KMS-11 (cell line): ENCODE data around the gene REPIN1.

Experiments used
- H2AFZ ChIP-seq: fragments of 200-600 bp; sonication (generic); 2 replicates; pipeline ENCODE4 v1.6.1; 2016; ENCODE audit warnings: antibody characterized with exemption, mixed run types, low read depth
- H3K27ac ChIP-seq: fragments of 200-600 bp; sonication (generic); 2 replicates; pipeline ENCODE4 v1.6.1; 2016; ENCODE audit warnings: mild to moderate bottlenecking, mixed run types
- H3K27me3 ChIP-seq: fragments of 200-600 bp; sonication (generic); 2 replicates; pipeline ENCODE4 v1.6.1; 2017; ENCODE audit warnings: mild to moderate bottlenecking, low read depth, mixed run types, moderate library complexity; ENCODE audit not compliant: insufficient read depth
- H3K36me3 ChIP-seq: fragments of 200-600 bp; sonication (generic); 2 replicates; pipeline ENCODE4 v1.6.1; 2017; ENCODE audit warnings: mild to moderate bottlenecking, mixed run types; ENCODE audit not compliant: insufficient read depth
- H3K4me1 ChIP-seq: fragments of 200-600 bp; sonication (generic); 2 replicates; pipeline ENCODE4 v1.6.1; 2016; ENCODE audit warnings: mild to moderate bottlenecking, low read depth, mixed run types; ENCODE audit not compliant: poor library complexity, severe bottlenecking
- H3K4me2 ChIP-seq: fragments of 200-600 bp; sonication (generic); 2 replicates; pipeline ENCODE4 v1.7.0; 2016; ENCODE audit warnings: mild to moderate bottlenecking, mixed run types
- H3K4me3 ChIP-seq: fragments of 200-600 bp; sonication (generic); IDR thresholded peaks from 2 replicates; pipeline ENCODE4 v1.6.1; 2017; ENCODE audit warnings: low read depth, low read length, mixed read lengths; ENCODE audit not compliant: insufficient read depth
- H3K79me2 ChIP-seq: fragments of 200-600 bp; sonication (generic); 2 replicates; pipeline ENCODE4 v1.6.1; 2016; ENCODE audit warnings: low read depth, mixed run types; ENCODE audit not compliant: insufficient read depth
- H3K9ac ChIP-seq: fragments of 200-600 bp; sonication (generic); 2 replicates; pipeline ENCODE4 v1.6.1; 2016; ENCODE audit warnings: mild to moderate bottlenecking, mixed run types
- H4K20me1 ChIP-seq: fragments of 200-600 bp; sonication (generic); 2 replicates; pipeline ENCODE4 v1.6.1; 2016; ENCODE audit warnings: mild to moderate bottlenecking, mixed run types; ENCODE audit not compliant: insufficient read depth
- TF ChIP-seq, protein P1 (sequence below): fragments of 200-600 bp; sonication (generic); conservative IDR thresholded peaks from 2 replicates; pipeline ENCODE4 v1.6.1; 2017; ENCODE audit warnings: low read depth, mild to moderate bottlenecking, antibody characterized with exemption, low read length, moderate library complexity, mixed read lengths

Gene REPIN1

DNA sequence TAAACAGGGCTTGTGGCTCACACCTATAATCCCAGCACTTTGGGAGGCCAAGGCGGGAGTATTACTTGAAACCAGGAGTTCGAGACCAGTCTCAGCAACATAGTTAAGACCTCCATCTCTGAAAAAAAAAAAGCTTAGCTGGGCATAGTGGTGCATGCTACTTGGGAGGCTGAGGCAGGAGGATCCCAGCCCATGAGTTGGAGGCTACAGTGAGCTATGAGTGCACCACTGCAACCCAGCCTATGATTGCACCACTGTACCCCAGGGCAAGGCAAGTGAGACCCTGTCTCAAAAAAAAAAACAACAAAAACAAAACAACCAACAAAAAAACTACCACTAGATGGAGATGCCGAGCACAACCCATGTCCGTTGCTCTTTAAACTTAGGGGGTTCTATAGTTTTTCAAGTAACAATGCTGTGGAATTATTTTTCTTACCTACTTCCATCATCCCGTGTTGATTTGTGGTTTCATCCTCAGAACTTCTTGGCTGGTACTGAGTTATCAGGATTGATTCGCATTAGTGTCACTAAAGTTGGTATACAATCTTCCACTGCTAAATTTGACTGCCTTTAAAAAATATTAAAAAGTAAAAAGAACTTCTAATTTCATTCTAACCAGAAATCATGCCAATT is 12.2 kb upstream of the REPIN1 start:
- TF ChIP-seq, protein P1, sequence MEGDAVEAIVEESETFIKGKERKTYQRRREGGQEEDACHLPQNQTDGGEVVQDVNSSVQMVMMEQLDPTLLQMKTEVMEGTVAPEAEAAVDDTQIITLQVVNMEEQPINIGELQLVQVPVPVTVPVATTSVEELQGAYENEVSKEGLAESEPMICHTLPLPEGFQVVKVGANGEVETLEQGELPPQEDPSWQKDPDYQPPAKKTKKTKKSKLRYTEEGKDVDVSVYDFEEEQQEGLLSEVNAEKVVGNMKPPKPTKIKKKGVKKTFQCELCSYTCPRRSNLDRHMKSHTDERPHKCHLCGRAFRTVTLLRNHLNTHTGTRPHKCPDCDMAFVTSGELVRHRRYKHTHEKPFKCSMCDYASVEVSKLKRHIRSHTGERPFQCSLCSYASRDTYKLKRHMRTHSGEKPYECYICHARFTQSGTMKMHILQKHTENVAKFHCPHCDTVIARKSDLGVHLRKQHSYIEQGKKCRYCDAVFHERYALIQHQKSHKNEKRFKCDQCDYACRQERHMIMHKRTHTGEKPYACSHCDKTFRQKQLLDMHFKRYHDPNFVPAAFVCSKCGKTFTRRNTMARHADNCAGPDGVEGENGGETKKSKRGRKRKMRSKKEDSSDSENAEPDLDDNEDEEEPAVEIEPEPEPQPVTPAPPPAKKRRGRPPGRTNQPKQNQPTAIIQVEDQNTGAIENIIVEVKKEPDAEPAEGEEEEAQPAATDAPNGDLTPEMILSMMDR: peak; percentile 93
- H2AFZ ChIP-seq: peak overlapping the region; percentile 8; the same call in 1 of the 2 replicates
- H3K4me2 ChIP-seq: peak overlapping the region; percentile 40
- H3K27ac ChIP-seq: peak overlapping the region; percentile 68
- H4K20me1 ChIP-seq: no peaks in the 10 kb centered on the region
- H3K9ac ChIP-seq: no peak overlapping the region
- H3K36me3 ChIP-seq: no peaks in the 10 kb centered on the region
- H3K4me1 ChIP-seq: peaks cover 58% of the 10 kb centered on the region
- H3K4me3 ChIP-seq: no peak overlapping the region
- H3K79me2 ChIP-seq: no peaks in the 10 kb centered on the region
- H3K27me3 ChIP-seq: no peaks in the 10 kb centered on the region

DNA sequence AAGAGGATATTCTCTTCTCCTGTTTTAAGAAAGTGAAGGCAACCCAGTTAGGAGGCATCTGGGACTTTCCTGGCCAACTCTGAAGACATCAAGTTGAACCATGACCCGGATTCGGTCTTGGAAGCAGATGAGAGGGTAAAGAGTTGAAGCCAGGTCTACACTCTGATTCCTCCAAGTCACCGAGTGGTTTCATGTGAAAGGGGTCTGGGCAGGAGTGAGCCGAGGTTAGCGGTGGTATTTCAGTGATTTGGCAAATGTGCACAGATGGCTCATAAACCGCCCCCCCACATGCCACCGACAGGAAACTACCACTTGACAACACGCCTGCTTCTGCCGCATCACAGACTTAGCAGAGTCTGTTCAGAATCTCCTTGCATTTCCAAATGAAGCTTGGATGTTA is 11.4 kb upstream of the REPIN1 start:
- Histone ChIP-seq H3K36me3 (no peaks in the 10 kb centered on the region), H4K20me1 (no peaks in the 10 kb centered on the region), H3K4me1 (peaks cover 58% of the 10 kb centered on the region), H3K27ac (peak overlapping the region; percentile 68), H3K79me2 (no peaks in the 10 kb centered on the region), H3K27me3 (no peaks in the 10 kb centered on the region), H3K4me3 (no peak overlapping the region), H3K4me2 (peak overlapping the region; percentile 40), H3K9ac (peak overlapping the region; percentile 22; the same call in 1 of the 2 replicates), H2AFZ (peak overlapping the region; percentile 24; the same call in 1 of the 2 replicates)
- TF ChIP-seq, protein P1: no peak

DNA sequence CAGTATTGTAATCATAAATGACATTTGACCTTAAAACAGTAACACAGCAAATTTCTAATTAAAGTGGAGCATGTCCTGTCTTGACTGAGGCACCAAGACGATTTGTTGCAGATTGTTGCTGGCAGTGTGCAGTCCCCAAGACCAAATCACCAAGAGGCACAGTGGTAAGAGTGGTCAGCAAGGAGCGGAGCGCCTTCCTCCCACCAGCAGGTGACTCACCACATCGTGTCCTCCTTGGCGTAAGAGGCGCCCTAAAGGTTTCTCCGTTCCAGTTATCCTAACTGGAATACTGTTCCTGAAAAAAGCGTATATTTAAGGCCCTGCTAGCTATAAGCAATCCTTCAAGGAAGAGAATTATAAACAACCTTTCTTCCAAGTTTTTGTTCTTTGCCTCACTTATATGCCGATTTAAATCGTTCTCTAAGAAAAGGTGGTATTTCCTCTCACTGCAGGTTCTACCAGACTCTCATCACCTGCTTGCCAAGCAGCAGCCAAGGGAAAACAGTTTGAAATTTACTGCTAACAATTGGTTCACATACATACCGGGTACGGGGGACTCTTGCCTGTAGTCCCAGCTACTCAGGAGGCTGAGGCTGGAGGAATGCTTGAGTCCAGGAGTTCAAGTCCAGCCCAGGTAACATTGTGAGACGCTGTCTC is 10.7 kb upstream of the REPIN1 start:
- no peak overlapping the region for H3K4me3 ChIP-seq

DNA sequence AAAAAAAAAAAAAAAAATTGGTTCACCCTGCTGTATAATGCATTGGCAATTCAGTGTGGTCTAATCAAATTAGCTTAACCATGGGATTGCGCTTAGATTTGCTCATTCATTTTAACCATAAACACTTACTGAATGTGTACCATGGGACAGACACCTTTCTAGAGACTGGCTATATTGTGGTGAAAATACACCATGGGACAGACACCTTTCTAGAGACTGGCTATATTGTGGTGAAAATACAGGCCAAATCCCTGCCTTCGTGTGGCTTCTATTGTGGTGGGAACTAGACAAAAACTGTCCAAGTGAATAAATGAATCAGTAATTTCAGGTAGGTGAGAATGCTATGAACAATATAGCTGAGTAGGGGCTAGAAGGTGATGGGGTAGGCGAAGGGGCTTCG is 10.2 kb upstream of the REPIN1 start:
- Histone ChIP-seq H3K79me2 (no peaks in the 10 kb centered on the region), H3K27me3 (no peaks in the 10 kb centered on the region), H3K9ac (peak overlapping the region; percentile 22; the same call in 1 of the 2 replicates), H3K27ac (peak overlapping the region; percentile 68), H3K36me3 (no peaks in the 10 kb centered on the region), H3K4me1 (peaks cover 58% of the 10 kb centered on the region), H2AFZ (no peak overlapping the region), H3K4me3 (no peak overlapping the region), H4K20me1 (no peaks in the 10 kb centered on the region), H3K4me2 (peak overlapping the region; percentile 40)
- TF ChIP-seq, protein P1: no peak

More for the DNA sequence above, 10.7 kb upstream of the REPIN1 start:
- no peaks in the 10 kb centered on the region for H3K27me3 ChIP-seq
- no peaks in the 10 kb centered on the region for H3K79me2 ChIP-seq
- H3K4me1 ChIP-seq: peaks cover 58% of the 10 kb centered on the region
- peak overlapping the region; percentile 40 for H3K4me2 ChIP-seq
- no peaks in the 10 kb centered on the region for H3K36me3 ChIP-seq
- peak overlapping the region; percentile 68 for H3K27ac ChIP-seq
- H2AFZ ChIP-seq: peak overlapping the region; percentile 24; the same call in 1 of the 2 replicates
- peak overlapping the region; percentile 22; the same call in 1 of the 2 replicates for H3K9ac ChIP-seq
- no peaks in the 10 kb centered on the region for H4K20me1 ChIP-seq
- TF ChIP-seq, protein P1: no peak
